ENCODE data around the gene ARR3.
"Not testable (repeated sequence)": the region's sequence is repeated elsewhere in the genome, so short reads cannot be mapped to it uniquely, and the experiment has no call there.

The ARR3 gene

DNA sequence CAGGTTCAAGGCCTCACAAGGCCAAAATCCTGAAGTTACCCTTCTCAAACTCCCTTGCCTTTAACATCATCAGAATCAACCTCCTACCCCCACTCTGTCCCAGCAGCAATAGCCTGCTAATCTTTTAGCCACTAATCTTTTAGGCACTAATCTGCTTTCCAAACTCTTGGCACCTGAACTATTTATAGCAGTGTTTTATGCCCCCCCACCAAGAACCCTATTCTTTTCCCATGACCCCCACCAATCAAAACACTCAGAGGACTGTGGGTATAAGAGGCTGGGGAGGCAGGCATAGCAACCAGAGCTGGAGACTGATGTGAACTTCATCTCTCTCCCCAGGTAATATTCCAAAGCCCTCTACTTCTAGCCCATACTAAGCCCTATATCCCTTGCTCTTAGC is at the start of gene ARR3:
Gene ARR3 (plus strand): TSS at position 301 of the 400 bp plus-strand sequence. CDS start 1,052 bp downstream, outside the sequence.
- no peak for DNase-seq

DNA sequence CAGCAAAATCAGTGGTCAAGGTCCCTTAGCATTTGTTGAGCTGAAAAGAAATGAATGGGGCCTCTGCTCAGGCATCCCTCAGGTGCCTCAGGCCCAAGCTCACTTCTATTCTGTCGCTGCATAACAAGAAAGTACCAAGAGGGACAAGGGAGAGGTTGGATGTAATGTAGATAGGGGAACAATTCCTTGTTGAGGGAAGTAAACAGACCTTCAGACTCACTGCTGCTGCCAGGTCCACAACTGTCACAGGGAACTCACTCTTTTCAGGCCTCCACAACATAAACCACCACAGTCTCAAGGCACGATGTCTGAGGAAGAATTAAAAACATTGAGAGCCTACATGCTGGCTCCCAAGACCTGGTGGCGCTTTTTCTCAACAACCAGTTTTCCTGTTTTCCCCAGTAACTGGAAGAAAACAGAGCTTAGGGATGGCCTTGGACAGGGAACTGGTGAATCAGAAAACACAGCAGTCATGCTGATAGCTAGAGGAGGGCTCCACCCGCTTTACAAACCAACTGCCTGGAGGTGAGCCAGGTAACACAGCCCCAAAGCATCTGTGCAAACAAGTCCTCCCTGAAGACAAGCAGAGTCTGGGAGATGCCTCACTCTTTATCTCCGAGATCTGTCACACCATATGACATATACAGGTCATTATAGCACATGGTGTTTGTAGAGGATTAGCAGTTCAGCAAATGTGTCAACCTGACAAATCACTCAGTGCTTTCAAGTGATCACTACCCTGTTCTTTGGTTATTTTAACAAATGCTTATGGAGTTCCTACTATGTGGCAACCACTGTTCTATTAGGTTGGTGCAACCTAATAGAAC is 48.0 kb upstream of the ARR3 start:
- peak in 1 of 2 experiments; percentile 22 for DNase-seq

DNA sequence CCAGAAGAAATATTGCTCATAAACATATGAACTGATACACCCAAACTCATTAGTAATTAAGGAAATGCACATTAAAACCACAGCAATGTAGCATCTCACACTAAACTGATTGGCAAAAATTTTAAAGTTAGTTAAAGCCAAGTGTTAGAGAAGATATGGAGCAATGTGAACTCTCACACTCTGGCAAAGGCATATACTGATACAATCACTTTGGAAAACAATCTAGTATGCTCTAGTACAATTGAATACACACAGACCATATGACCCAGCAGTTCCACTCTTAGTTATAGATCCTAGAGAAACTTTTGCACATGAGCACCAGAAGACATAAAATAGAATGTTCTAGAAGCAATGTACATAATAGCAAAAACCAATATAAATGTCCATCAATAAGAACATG is 42.1 kb upstream of the ARR3 start:
- DNase-seq = no peak

DNA sequence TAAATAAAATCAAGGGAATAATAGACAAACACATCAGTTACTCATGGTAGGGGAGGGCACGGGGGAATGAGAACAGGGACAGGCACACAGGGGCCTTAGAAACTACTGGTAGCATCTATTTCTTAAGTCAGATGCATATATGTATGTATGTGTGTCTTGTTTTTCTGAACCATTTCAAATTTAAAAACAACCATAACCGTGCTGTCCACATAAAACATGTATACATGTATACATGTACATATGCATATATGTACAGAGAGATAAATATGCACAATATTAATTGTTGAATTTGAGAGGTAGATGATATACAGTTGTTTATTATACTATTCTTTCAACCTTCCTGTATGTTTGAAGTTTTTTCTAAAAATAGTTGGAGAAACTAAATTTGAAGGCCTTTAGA is 41.4 kb upstream of the ARR3 start:
- no peak for DNase-seq

DNA sequence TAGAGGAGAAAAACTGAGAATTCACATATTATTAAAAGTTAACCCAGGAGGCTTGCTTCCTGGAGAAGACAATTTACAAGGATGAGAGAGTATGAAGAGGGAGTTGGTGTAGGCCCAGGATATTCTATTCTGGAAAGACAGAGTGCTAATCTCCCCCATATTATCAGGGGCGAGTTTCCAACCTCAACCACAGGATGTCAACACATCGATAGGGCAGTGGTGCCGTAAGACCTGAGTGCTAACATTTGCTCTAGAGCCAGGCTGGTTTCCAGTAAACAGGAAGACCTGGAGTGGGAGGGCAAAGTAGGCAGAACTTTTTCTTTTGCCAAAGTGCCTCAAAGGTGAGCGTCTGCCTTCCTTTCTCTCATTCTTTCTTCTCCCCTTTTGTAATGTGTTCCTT is 36.5 kb upstream of the ARR3 start:
- DNase-seq = no peak

DNA sequence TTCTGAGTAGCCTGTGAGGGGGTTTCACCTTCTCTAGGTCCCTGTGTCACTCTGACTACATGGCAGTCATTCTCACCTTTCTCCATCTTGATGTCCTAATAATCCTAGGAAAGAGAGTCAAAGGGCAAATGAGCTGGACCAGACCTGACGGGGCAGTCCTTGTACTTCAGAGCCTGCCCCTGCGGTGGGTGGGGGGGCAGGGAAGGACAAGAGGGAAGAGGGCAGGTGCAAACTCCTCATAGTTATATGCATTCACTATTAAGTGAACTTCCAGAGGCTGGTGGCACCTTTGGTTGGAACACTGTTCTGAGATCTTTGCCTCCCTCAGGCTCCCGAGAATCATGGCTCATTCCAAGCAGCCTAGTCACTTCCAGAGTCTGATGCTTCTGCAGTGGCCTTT is 33.8 kb upstream of the ARR3 start, which contains the start of gene AWAT1:
Gene AWAT1 (plus strand): TSS at position 301 of the 400 bp plus-strand sequence. CDS start 41 bp downstream, at position 342.
- DNase-seq = no peak

DNA sequence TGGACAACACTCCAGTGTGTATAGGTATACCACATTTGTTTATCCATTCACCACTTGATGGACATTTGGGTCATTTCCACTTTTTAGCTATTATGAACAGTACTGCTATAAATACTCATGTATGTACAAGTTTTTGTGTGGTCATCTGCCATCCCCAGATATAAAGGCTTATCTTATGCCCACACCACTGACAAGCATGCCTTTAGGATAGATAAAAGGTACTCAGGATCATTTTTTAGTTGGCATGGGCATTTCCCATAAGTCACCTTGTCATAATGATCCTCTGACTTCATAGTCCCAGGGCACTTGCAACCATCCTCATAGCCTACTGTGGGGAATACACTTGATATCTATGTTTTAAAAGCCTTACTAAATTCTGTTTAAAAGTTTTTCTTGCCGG is 27.4 kb upstream of the ARR3 start:
- DNase-seq = no peak

DNA sequence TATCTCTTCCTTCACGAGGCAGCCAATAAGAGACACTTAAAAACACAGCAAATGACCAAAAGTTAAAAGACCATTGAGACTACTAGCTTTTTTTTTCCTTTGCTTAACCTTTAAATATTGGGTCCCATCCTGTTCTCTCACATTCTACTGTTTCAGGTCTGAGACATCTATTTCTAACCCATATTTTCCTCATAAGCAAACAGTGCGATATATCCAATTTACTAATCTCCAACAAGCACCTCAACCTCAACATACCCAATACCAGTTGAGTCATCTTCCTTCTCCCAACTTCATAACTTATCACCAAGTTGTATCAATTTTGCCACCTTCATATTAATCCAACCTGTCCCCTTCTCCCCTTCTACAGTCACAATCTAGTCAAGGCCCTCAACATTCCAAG is 26.6 kb upstream of the ARR3 start:
- no peak for DNase-seq

DNA sequence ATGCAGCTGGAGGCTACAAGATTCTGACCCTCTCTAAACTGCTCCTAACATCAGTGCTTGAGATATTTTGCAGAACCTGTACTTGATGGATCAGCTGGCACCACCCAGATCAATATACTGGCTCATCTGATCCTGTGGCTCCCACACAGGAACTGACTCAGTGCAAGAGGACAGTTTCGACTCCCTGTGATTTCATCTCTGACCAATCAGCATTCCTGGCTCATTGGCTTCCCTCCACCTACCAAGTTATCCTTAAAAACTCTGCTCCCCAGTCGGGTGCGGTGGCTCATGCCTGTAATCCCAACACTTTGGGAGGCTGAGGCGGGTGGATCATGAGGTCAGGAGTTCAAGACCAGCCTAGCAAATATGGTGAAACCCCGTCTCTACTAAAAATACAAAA is 24.5 kb upstream of the ARR3 start:
- not testable (repeated sequence) for DNase-seq

DNA sequence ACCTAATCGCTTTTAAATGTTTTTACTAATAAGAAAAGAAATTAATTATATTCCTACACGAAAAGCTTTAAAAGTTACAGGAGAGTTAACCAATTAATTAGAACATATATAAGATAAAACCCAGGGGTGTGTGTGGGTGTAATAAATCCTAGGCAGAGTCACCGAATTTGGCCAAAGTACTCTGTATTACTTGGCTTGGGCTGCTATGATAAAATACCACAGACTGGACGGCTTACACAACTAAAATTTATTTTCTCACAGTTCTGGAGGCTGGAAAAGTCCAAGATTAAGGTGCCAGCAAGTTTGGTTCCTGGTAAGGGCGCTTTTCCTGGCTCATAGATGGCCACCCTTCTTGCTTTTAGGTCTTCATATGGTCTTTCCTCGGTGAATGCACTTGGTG is 23.3 kb upstream of the ARR3 start:
- DNase-seq = no peak

DNA sequence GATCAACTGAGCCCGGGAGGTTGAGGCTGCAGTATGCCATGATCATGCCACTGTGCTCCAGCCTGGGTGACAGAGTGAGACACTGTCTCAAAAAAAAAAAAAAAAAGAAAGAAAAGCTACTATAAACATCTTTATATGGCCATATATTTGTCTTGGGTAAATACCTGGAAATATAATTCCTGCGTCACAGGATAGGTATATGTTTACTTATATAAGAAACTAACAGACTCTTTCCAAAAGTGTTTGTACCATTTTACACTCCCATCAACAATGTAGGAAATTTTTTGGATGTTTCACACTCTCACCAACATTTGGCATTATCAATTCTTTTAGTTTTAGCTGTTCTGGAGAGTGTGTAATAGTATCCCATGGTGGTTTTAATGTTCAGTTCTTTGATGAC is 20.9 kb upstream of the ARR3 start:
- no peak for DNase-seq

DNA sequence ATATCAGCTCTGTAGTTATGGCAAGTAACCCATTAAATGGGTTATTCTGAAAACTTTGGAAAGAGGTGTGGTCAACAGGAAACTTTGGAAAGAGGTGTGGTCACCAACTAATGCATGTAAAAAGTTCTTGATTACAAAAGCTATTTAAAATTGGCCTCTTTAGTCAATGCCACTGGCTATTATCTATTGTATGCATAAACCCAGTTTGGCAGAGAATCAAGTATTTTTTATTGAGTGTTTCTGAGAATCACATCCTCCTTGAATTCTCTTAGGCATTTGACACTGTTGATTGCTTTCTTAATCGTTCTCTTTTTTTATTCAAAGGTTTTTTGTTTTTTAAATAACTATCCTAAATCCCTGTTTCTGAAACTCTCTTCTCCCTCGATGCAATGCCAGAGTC is 15.6 kb upstream of the ARR3 start:
- no peak for DNase-seq

DNA sequence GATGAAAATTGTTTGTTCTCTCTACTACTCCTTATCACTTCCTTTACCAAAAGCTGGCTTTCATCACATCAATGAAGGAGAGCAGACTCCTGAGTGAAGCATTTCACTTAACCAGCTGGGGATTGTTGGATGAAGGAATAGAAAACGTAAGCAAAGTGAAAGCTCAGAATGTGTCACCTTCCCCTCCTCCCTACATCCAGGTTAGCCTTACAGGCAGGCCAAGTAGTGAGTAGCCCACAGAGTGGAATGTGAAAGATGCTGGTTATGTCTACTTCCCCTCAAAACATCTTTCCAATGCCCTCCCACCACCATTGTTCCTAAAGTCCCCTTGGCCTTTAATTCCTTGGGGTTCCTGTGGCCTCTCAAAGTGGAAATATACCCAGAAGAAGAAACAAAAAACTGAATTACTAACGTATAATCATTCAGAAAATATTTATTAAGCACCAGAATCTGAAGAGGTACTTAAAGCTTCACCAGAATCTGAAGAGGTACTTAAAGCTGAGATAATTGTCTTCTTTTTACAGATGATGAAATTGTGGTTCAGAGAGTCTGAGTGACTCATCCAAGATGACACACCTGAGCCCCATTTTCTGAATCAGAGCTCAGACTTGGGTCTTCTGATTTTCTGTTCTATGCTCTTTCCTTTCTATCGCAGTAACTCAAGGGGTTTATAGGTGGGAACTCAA is 14.6 kb upstream of the ARR3 start:
- DNase-seq = no peak

DNA sequence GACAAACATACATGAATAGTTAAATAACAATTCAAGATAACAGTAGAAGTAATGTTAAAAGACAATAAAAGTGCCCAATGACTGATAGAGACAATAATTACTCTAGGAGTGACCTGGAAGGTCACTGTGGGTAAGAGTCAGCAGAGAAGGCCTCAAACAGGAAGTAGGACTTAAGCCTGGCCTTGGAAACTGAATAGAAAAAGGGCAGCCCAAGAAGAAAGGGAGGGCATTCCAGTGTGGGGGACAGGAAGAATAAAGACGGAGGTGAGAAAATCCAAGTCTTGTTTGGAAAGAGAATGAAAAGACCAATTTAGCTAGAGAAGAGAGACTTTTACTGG is 14.1 kb upstream of the ARR3 start:
- no peak for DNase-seq

DNA sequence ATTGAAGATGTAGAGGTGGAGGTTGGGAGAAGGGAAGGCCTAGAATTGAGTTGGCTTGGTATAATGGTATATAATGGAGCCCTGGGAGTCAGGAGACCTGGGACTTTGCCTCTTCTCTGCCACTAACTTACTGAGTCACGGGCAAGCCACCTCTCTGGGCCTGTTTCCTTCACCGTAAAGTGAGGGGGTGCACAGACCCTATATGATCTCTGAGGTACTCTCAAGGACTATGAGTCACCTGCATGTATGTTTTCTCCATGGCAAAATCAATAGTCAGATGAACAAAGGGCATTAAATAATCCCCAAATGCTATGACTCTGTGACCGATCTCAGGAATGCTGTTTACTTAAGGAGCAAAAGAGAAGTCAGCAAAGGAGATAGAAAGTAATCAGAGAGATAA is 13.2 kb upstream of the ARR3 start:
- DNase-seq = no peak

DNA sequence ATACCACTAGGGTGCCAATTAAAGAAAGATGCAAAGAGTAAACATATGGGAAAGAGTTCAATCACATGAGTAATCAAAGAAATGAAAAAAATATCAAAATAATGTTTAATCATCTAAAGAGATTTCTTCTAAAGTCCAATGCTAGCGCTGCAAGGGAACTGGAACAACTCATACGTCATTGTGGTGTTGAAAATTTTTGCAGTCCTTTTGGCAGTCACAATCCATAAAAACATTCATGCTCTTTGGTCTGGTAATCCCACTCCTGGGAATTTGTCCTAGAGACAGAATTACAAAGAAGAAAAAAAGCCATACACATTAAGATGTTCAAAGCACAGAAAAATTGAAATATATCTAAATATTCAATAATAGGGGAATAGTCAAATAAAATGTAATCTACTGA is 12.7 kb upstream of the ARR3 start:
- DNase-seq = no peak

DNA sequence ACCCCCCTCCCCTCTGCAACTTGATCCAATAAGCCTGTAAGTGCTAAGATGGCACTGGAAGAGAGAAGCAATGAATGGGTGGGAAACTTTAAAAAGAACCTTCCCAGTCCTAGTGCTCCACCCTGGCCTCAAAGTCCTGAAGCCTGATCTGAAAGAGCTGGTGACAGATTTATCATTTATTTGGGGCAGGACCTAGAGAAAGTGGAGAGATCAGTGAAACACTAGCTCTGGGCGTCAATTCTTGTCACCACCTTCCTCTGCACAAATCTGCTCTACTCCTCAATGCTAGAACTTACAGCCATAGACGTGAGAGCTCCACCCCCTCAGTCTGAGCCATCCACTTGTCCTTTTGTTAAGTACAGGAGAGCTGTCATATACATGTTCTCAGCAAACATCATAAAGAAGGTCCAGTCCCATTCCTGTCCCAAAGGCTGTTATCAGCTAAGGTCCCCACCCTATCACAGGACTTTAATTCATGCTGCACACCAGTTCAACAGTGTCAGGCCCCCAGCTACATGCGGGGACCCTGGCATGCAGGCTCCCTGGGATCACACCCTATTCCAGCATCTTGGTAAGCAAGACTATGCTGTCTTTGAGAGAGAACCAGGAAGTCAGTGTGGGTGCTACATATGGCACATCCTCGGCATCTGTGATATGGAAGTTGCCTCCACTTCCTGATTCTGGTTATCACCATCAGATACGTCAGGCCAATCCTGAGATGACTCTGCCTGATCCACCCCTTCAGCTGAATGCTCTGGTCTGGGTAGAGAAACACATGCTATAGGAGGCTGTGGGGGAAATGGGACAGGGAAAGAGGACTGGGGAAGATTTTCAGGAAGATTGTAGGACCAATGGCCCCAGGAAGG is 10.5 kb upstream of the ARR3 start:
- no peak for DNase-seq

DNA sequence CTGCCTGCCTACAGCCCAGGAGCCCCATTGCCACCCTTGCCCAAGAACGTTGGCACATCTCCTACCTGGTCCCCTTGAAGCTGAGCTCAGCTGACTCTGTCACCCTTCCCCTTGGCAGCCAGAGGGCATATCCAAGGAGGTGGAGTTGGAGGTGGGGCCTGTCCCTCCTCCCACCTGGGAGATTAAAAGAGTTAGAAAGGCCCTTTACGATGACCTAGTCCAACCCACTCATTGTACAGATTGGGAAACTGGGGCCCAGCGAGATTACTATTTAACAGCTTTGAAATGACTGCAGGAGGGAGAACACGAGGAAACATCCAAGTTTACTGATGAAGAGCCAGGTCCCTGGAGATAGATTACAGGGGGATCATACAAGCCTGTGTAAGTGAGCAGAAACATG is 8.0 kb upstream of the ARR3 start, which contains the start of gene P2RY4:
Gene P2RY4 (minus strand): TSS at position 101 of the 400 bp plus-strand sequence. CDS start 580 bp downstream, outside the sequence.
- no peak for DNase-seq

DNA sequence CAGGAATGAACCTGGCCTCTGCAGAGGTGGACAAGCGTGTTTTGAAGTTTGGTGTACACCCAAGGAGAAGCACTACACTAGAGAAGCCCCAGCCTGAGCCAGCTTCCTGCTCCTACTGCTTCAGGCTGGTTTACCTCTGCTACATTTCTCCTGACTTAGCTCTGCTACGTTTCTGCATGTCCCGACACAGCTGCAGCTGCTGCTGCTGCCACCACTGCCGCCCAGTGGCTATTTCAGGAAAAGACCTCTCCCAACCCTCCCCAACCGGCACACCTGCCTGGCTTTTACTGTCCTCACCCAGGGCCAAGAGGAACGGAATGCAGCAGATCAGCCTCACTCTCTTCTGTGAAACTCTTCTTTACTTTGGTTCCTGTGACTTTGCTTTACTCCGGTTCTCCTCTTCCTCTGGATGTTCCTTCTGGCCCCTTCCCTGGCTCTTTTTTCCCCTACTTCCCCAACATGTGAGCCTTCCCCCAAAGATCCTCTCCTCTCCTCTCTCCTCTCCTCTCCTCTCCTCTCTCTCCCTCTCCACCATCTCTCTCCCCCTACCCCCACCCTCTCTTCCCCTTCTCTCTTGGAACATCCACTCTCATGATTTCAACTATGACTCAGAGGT is 5.1 kb upstream of the ARR3 start:
- no peak for DNase-seq

DNA sequence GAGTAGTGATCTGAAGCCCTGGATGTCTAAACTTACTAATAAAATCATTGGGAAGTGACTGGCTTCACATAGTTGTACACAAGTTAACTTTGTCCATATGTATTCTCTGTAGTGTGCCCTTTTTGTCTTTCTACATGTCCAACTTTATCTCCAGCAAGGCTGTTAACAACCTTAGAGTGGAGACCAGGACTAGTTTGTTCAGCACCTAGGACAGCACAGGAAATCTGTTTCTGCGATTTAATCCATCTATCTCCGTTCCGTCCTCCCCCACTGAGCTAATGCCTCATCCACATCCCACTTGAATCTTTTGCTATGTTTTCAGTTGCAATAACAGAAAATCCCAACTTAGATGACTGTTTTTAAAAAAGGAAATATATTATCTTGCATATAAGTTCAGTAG is 3.4 kb upstream of the ARR3 start:
- DNase-seq = no peak

DNA sequence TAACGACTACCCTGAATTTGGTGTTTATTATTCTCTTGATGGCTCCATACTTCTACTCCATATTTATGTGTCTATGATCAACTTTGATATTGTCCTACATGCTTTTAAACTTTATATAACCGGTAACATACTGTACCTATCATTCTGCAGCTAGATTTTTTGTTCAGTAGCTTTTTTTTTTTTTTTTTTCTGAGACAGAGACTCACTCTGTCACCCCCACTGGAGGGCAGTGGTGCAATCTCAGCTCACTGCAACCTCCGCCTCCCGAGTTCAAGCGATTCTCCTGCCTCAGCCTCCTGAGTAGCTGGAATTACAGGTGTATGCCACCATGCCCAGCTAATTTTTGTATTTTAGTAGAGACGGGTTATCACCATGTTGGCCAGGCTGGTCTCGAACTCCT is 5.9 kb downstream of the ARR3 start:
- not testable (repeated sequence) for DNase-seq

DNA sequence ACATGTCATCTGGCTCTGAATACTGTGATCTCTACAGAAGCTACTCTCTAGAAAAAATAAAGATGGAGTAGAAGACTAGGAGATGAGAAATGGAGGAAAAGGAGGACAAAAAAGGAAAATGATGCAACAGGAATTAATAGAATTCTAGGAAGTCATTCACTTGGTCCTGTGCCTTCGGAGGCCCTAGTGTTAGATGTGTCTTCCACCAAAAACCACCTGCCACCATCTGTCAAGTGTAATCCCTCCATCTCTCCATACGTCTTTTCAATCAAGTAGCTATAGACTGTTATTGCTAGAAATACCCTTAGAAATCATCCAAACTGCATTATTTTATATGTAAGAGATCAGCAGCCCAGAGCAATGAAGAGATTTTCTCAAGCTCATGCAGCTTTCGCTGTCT is 10.9 kb downstream of the ARR3 start:
- DNase-seq = no peak

DNA sequence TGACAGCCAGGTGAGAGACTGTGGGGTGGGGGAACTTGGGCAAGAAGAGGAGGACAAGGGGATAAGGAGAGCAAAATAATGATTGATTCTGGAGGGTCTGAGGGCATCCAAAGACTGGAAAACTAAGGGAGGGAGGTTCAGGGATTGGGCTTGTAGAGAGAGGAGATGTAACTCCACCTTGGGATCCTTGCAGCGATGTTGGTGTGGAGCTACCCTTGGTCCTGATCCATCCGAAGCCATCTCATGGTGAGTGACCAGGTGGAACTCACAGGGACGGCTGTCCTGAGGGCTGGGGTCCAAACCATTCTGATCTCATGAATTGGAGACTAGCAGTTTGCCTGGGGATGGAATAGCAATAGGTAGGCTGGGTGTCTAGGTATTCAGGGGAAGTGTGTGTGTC is 12.4 kb downstream of the ARR3 start:
- no peak for DNase-seq
